HG02943 (cell line): ENCODE measurements around the gene TRIM43.
"Not testable (repeated sequence)": the region's sequence is repeated elsewhere in the genome, so short reads cannot be mapped to it uniquely, and the experiment has no call there.

Source experiments
- ATAC-seq: cut with Tn5 transposase; IDR thresholded peaks from one replicate; pipeline ENCODE4 v1.9.1; 2021; ENCODE audit warnings: mild to moderate bottlenecking, low read depth, moderate library complexity; ENCODE audit not compliant: unreplicated experiment

The TRIM43 gene

GRCh38 chr2:95640515-95641288, 48.9 kb downstream of the TRIM43 start:
- not testable (repeated sequence) for ATAC-seq

- ATAC-seq: not testable (repeated sequence)
Measured at GRCh38 chr2:95641289-95641575, 49.4 kb downstream of the TRIM43 start.

GRCh38 chr2:95641787-95642186, 50.0 kb downstream of the TRIM43 start:
- not testable (repeated sequence) for ATAC-seq

GRCh38 chr2:95642360-95642759, 50.6 kb downstream of the TRIM43 start:
- not testable (repeated sequence) for ATAC-seq

GRCh38 chr2:95642951-95643350, 51.1 kb downstream of the TRIM43 start:
- ATAC-seq: not testable (repeated sequence)

GRCh38 chr2:95645312-95645711, 53.5 kb downstream of the TRIM43 start:
- ATAC-seq: not testable (repeated sequence)

- not testable (repeated sequence) for ATAC-seq
Measured at GRCh38 chr2:95646274-95646994, 54.6 kb downstream of the TRIM43 start.

GRCh38 chr2:95648894-95649544, 57.2 kb downstream of the TRIM43 start:
- ATAC-seq: not testable (repeated sequence)
